Hematopoietic multipotent progenitor cell (in vitro differentiated cells): Measurements from ENCODE around the gene NR5A2. TPM values are rescaled to one million over a fixed set of nuclear protein-coding genes. Genes with fewer than 3 reads are reported as not detected.

Source experiments
- DNase-seq, 3 donors: peaks; one replicate each; pipeline ENCODE4 v3.0.0-alpha.2; 2011 to 2015; ENCODE audit warnings: low read depth in 2 of 3, low spot score in 2 of 3
- total RNA-seq: library from RNA; depleted of rRNA; stranded (reverse); fragments of >200 nt; gene quantifications from one replicate; pipeline ENCODE4 v1.2.3, GENCODE V29; 2012

Gene NR5A2
- under 0.01 TPM for total RNA-seq

DNA sequence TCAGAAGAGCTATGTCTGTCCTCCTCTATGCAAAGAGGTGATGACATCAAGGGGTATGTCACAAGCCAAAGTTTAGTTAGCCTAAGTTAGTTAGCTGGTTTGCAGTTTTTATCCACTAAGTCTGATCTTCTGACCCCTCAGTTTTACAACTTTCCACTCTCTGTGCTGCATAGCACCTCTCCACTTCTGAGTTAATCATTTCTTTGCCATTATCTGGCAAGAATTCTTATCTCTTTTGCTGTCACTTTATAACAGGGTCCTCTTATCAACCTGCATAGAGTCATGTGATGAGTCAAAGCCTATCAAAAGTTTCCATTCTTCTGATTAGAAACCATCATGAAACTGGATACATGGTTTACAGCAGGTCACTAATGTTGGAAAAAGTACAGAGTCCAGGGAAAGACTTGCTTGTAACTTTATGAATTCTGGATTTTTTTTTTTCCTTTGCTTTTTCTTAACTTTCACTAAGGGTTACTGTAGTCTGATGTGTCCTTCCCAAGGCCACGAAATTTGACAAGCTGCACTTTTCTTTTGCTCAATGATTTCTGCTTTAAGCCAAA, at the start of gene NR5A2:
TSS of gene NR5A2 (plus strand) at position 447 of the 560 bp plus-strand sequence. CDS start 138 bp downstream, outside the sequence.
- no peak for DNase-seq

DNA sequence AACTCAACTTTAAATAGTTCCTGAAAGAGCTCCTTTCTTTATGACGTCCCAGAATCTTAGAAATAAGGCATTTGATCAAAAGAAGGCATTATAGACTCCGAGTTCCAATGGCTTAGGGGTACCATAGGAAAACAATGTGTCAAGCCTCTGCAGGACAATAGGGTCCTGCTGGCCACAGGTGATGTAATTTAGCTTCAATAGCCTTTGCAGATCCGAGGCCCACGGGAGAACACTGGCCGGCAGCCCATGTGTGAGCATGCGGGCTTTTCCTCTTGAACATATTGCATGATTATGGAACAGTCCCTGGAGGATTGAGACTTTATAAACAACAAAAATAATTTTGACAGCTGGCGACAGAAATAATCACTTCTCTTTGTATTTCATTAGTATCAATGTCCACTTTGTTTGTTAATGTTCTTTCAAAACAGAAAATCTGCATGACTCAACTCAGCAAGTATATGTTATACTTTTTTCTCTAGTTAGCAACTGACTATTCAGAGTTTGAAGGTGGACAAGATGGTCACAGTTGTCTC, 49.0 kb upstream of the NR5A2 start:
- no peak for DNase-seq

DNA sequence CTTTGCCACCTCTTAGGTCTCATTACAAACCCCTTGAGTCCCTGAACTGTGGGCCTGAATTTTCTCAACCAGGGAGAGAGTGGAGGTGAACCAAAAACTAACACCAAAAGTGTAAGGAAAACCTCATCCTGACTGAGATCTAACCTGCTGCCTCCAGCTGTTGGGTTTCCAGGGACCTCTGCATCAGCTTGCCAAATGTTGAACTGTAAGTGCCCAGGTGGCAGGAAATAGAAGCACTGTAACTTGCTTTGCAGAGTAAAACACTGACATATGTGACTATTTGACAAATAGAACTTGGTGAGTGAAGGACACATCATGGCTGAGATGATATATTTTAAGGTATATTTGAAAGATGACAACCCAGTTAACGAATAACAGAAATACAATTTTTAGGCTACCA, 48.4 kb upstream of the NR5A2 start:
- DNase-seq = peak in 1 of 3 donors; percentile 14

GRCh38 chr1:199981584-199981983, 45.9 kb upstream of the NR5A2 start:
- no peak for DNase-seq

DNA sequence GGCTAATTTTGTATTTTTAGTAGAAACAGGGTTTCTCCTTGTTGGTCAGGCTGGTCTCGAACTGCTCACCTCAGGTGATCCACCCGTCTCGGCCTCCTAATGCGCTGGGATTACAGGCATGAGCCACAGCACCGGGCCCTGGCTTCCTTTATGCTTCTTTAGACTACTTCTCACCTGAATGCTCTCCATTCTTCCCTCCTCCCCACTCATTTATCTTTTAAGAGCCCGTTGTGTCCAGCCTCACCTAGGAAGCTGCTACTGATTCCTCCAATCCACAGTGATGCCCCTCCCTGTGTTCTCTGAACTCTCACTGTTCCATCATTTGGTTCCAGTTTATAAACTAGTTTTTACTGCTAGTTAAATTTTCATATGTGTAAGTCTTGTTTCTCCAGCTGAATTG, 44.9 kb upstream of the NR5A2 start:
- DNase-seq = no peak

GRCh38 chr1:199983531-199983930, 44.0 kb upstream of the NR5A2 start:
- DNase-seq = no peak

GRCh38 chr1:199995096-199995685, 32.3 kb upstream of the NR5A2 start:
- no peak for DNase-seq

- no peak for DNase-seq
Measured at GRCh38 chr1:200005165-200005564, 22.3 kb upstream of the NR5A2 start.

DNA sequence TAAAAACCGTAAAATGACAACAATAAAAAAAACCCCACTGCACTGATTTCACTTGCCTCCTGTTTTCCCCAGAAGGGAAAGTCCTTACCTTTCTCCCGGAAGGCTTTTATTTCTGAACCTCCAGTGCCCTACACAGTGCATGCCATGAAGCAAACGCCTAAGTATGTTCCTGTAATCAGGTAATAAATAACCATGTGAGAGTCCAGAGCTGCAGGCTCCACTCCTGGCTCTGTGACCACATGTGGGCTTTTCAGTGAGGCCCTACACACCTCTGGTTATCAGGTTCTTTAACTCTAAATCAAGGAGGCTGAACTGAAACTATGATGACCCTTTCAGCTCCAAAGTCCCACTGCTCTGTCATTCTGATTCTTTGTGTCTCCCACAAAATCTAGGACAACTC, 20.8 kb upstream of the NR5A2 start:
- DNase-seq = no peak

- no peak for DNase-seq
Measured at GRCh38 chr1:200015811-200016210, 11.7 kb upstream of the NR5A2 start.

DNA sequence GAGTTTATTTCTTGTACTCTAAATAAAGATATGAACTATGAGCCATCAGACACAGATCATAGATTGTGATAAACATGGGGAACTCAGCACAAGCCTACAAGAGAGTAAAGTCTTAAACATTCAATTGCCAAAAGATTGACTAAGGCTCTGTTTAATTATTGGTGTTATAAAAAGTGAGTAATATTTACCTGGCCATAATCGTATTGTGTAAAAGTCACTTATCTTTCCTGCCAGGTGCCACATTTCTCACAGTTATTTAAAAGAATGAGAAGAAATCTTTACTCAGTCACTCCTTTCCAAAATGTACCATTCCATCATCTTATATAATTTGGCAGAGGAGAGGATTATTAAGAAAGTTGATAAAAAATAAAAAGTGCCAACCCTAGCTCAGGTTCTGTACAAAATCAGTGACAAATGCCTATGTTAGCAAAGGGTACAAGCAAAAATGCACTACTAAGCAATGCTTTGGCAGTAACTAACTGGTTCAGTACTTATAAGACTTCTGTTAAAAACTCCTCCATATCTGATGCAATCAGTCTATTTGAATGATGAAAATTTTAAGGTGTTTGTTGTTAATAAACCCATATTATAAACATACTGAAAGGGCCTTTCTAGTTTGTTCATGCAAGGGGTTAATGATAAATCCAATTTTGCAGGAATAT, 5.8 kb upstream of the NR5A2 start:
- DNase-seq = no peak

- no peak for DNase-seq
Measured at GRCh38 chr1:200022239-200022804, 5.2 kb upstream of the NR5A2 start.

GRCh38 chr1:200028586-200029034, 1.1 kb downstream of the NR5A2 start:
- no peak for DNase-seq

DNA sequence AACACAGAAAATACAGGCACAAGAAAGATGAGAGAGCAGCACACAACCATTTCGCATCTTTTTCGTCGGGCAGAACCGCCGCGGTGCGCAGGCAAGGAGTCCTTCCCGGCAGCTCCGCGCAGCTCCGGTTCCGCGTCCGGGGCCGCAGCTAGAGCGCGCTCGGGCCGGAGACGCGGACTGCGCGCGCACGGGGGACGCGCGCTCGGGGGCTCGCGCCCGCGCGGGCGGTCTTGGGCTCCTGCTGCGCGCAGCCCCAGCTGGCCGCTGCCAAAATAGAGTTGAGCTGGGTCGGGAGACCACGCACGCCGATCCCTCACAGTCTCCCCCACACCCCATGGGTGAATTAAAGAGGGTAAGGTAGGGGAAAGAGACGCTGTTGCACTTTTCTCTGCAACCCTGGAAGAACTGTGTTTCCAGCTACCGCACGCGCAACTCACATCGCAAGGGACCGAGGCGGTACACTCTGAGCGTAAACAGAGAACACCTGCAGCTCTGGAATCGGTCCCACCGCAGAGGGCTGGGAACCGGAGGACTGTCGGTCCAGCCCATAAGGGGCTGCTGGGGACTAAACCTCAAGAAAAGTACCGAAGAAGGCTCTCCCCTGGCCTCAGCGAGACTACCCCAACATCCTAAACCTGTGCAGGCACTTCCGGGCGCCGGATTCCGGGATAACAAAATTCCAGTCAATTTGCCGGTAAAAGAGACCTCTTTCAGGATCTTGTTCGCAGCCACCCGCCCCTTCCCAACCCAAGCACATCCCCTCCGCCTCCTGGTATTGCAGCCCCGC, 1.7 kb downstream of the NR5A2 start:
- peak in 1 of 3 donors; percentile 45 for DNase-seq

DNA sequence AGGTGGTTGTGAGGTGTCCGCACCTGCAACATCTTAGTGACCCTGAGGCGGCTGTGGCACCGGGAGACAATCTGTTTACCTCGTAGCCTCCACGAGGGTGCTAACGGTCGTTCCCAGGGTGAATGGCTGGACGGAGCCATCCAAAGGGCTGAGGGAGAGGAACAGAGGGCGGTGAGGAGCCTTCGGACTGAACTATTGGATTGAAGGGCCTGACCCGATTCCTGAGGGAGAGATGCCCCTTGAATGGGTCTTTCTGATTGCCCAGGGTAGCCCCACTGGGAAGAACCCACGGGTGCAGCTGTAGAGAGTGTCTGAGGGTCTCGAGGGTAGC, 2.3 kb downstream of the NR5A2 start:
- no peak for DNase-seq

- no peak for DNase-seq
Measured at GRCh38 chr1:200030791-200031190, 3.3 kb downstream of the NR5A2 start.

- no peak for DNase-seq
Measured at GRCh38 chr1:200033511-200034261, 6.2 kb downstream of the NR5A2 start.

DNA sequence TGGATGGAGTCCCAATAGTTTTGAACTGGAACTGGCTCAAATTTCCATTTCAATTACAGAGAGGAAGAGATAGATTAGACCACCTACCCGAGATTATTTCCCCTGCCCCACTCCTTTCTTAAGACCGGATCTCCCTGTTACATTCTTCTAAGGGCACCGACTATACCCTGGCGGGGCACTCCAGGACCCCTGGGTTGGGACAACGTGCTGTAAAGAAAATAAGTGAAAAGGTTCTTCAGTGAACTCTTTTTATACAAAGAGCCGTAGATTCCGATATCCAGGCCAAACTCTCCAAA, 6.7 kb downstream of the NR5A2 start:
- DNase-seq = no peak

DNA sequence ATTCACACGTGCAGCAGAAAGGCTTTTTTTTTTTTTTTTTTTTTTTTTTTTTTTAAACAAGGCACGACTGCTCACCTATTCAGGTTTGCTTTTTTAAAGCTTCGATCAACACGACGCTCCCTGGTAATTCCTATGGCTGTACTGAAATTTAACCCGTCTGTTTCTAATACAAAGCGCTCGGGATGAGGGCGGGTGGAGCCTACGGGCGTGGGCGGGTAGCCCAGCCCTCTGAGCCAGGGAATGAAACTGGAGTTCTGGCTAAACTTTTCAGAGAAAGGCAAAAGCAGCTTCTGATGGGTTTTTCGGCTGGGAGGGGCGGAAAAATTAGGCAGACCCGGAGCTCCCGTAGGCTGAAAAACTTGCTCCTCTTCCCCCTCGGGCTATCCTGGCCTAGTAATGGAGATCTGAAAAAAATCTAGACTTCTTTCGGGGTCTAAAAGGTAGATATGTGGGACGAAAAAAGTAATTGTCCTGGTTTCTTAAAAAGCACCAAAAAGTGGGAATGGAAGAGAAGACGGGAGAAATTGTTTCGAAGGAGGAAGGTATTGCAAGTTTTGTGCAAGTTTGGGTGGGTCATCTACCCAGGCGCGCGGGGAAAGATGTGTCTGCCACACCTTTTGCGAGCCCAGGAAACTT, 7.4 kb downstream of the NR5A2 start:
- peak in 1 of 3 donors; percentile 28 for DNase-seq

GRCh38 chr1:200035397-200035955, 8.0 kb downstream of the NR5A2 start:
- no peak for DNase-seq
